ENCODE data around the gene CCDC102A.

The CCDC102A gene

GRCh38 chr16:57471209-57471608 is 65.2 kb downstream of the CCDC102A start:
- H3K27ac ChIP-seq, result no peak overlapping the region
- DNase-seq (ENCODE audit: low read depth, low spot score), result no peak

- DNase-seq (ENCODE audit: low read depth, low spot score), result no peak
- no peak overlapping the region for H3K27ac ChIP-seq
Measured at GRCh38 chr16:57470711-57471110, 65.7 kb downstream of the CCDC102A start.

- DNase-seq (ENCODE audit: low read depth, low spot score), result no peak
- H3K27ac ChIP-seq, result no peak overlapping the region
Measured at GRCh38 chr16:57469917-57470470, 66.4 kb downstream of the CCDC102A start.

GRCh38 chr16:57469046-57469445 is 67.3 kb downstream of the CCDC102A start:
- DNase-seq (ENCODE audit: low read depth, low spot score), result no peak
- H3K27ac ChIP-seq, result no peak overlapping the region

GRCh38 chr16:57468346-57468745 is 68.0 kb downstream of the CCDC102A start:
- DNase-seq (ENCODE audit: low read depth, low spot score), result no peak
- no peak overlapping the region for H3K27ac ChIP-seq

- DNase-seq (ENCODE audit: low read depth, low spot score), result no peak
- H3K27ac ChIP-seq, result no peak overlapping the region
Measured at GRCh38 chr16:57464523-57464922, 71.8 kb downstream of the CCDC102A start.

GRCh38 chr16:57462978-57463362 is 73.4 kb downstream of the CCDC102A start:
- no peak for DNase-seq (ENCODE audit: low read depth, low spot score)
- H3K27ac ChIP-seq, result peak overlapping the region; percentile 17

- peak; percentile 34 for DNase-seq (ENCODE audit: low read depth, low spot score)
Measured at GRCh38 chr16:57462209-57462977, 74.0 kb downstream of the CCDC102A start, which contains the start of gene POLR2C. Gene POLR2C, plus strand, starts transcription at chr16:57462679. Its CDS starts 46 bp downstream, at chr16:57462725.

More at GRCh38 chr16:57462209-57462977, 74.0 kb downstream of the CCDC102A start, which contains the start of gene POLR2C:
- peak within 1 kb of the TSS; percentile 17 for H3K27ac ChIP-seq
